Neural progenitor cell (in vitro differentiated cells): ENCODE data around the gene KLHL29. TPM values are rescaled to one million over a fixed set of nuclear protein-coding genes. Genes with fewer than 3 reads are reported as not detected.
A peak's percentile ranks its signal among the peaks of the same experiment; 100 is the strongest.

Source experiments
- DNase-seq: peaks from one replicate; pipeline ENCODE4 v3.0.0-alpha.2; 2016; ENCODE audit warnings: low spot score
- H2AFZ ChIP-seq: fragments of 200-600 bp; sonication (generic); replicated peaks from 2 replicates; pipeline ENCODE4 v1.6.1; 2016; ENCODE audit warnings: antibody characterized with exemption
- H3F3A ChIP-seq: fragments of 200-600 bp; sonication (generic); 2 replicates; pipeline ENCODE4 v1.6.1; 2016; ENCODE audit warnings: antibody characterized with exemption, low read depth
- H3K27ac ChIP-seq: fragments of 200-600 bp; sonication (generic); 2 replicates; pipeline ENCODE4 v1.5.1; 2016; ENCODE audit warnings: mild to moderate bottlenecking
- H3K27me3 ChIP-seq: fragments of 200-600 bp; sonication (generic); 2 replicates; pipeline ENCODE4 v1.6.1; 2016; ENCODE audit warnings: mild to moderate bottlenecking, moderate library complexity
- H3K36me3 ChIP-seq: fragments of 200-600 bp; sonication (generic); 2 replicates; pipeline ENCODE4 v1.5.1; 2016
- H3K4me1 ChIP-seq: fragments of 200-600 bp; sonication (generic); 2 replicates; pipeline ENCODE4 v1.6.1; 2016; ENCODE audit warnings: mixed run types
- H3K4me2 ChIP-seq: fragments of 200-600 bp; sonication (generic); 2 replicates; pipeline ENCODE4 v1.6.1; 2016
- H3K4me3 ChIP-seq: fragments of 200-600 bp; sonication (generic); 2 replicates; pipeline ENCODE4 v1.5.1; 2016
- H3K79me2 ChIP-seq: fragments of 200-600 bp; sonication (generic); 2 replicates; pipeline ENCODE4 v1.6.1; 2016; ENCODE audit warnings: low read depth
- H3K9ac ChIP-seq: fragments of 200-600 bp; sonication (generic); 2 replicates; pipeline ENCODE4 v1.6.1; 2016
- H3K9me3 ChIP-seq: fragments of 200-600 bp; sonication (generic); 2 replicates; pipeline ENCODE4 v1.5.1; 2016; ENCODE audit warnings: low read depth
- H4K20me1 ChIP-seq: fragments of 200-600 bp; sonication (generic); 2 replicates; pipeline ENCODE4 v1.6.1; 2016; ENCODE audit warnings: low read depth
- H3K27ac Mint-ChIP-seq: 3 replicates; pipeline ENCODE4 v1.8.0; 2021; ENCODE audit warnings: mixed read lengths
- H3K27me3 Mint-ChIP-seq: 2 replicates; pipeline ENCODE4 v1.8.0; 2022; ENCODE audit warnings: low read depth, mild to moderate bottlenecking, inconsistent platforms, moderate library complexity, mixed read lengths; ENCODE audit not compliant: insufficient read depth
- H3K36me3 Mint-ChIP-seq: 3 replicates; pipeline ENCODE4 v1.8.0; 2021; ENCODE audit warnings: mixed read lengths
- H3K4me1 Mint-ChIP-seq: 3 replicates; pipeline ENCODE4 v1.8.0; 2021; ENCODE audit warnings: mixed read lengths
- H3K4me3 Mint-ChIP-seq: 3 replicates; pipeline ENCODE4 v1.8.0; 2021; ENCODE audit warnings: mild to moderate bottlenecking, moderate library complexity, mixed read lengths
- H3K9me3 Mint-ChIP-seq: 3 replicates; pipeline ENCODE4 v1.8.0; 2020; ENCODE audit warnings: mixed read lengths
- EZH2 ChIP-seq: fragments of 200-600 bp; sonication (generic); IDR thresholded peaks from 2 replicates; pipeline ENCODE4 v1.6.1; 2017; ENCODE audit warnings: antibody characterized with exemption, mild to moderate bottlenecking, moderate library complexity
- EZH2phosphoT487 ChIP-seq: fragments of 200-600 bp; sonication (generic); IDR thresholded peaks from 2 replicates; pipeline ENCODE4 v1.6.1; 2017; ENCODE audit warnings: antibody characterized with exemption
- total RNA-seq: library from RNA; depleted of rRNA; stranded (reverse); fragments of >200 nt; gene quantifications from 2 replicates; pipeline ENCODE4 v1.2.3, GENCODE V29; 2015; ENCODE audit warnings: low replicate concordance
- TF ChIP-seq, protein P1 (sequence below): fragments of 200-600 bp; sonication (generic); IDR thresholded peaks from 2 replicates; pipeline ENCODE4 v1.5.1; 2017; ENCODE audit warnings: antibody characterized with exemption, mild to moderate bottlenecking

KLHL29 gene
- total RNA-seq, 1 donor from 2014 or later: 1.6 TPM

DNA sequence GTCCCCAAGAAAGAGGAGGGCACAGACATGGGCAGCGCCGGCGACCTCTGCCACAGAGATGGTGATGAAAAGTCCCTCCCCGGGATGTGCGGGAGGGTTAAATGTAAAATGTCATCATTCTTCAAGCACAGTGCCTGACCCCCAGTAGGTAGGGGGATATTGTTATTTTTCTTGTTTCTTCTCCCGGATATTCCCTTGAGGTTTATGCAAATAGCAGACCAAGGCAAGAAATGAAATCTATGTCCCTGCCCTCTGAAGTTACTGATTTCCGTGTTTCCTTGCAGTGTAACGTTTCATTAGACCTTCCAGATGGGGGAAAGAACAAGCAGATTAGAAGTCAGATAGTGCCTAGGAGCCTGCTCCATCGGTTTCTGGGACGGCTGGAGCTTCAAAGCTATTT is 158.3 kb downstream of the KLHL29 start:
- H3K36me3 Mint-ChIP-seq: no peaks in the 10 kb centered on the region
- H2AFZ ChIP-seq: no peak overlapping the region
- TF ChIP-seq, protein P1, sequence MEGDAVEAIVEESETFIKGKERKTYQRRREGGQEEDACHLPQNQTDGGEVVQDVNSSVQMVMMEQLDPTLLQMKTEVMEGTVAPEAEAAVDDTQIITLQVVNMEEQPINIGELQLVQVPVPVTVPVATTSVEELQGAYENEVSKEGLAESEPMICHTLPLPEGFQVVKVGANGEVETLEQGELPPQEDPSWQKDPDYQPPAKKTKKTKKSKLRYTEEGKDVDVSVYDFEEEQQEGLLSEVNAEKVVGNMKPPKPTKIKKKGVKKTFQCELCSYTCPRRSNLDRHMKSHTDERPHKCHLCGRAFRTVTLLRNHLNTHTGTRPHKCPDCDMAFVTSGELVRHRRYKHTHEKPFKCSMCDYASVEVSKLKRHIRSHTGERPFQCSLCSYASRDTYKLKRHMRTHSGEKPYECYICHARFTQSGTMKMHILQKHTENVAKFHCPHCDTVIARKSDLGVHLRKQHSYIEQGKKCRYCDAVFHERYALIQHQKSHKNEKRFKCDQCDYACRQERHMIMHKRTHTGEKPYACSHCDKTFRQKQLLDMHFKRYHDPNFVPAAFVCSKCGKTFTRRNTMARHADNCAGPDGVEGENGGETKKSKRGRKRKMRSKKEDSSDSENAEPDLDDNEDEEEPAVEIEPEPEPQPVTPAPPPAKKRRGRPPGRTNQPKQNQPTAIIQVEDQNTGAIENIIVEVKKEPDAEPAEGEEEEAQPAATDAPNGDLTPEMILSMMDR: no peak
- TF ChIP-seq EZH2phosphoT487: no peak
- no peak for TF ChIP-seq EZH2
- no peak overlapping the region for H3K9ac ChIP-seq
- no peaks in the 10 kb centered on the region for H3K9me3 Mint-ChIP-seq
- H3F3A ChIP-seq: no peaks in the 10 kb centered on the region
- H3K4me3 ChIP-seq: no peak overlapping the region
- H3K79me2 ChIP-seq: no peaks in the 10 kb centered on the region
- H3K27ac ChIP-seq: no peak overlapping the region
- no peak overlapping the region for H3K4me2 ChIP-seq
- H3K27me3 Mint-ChIP-seq: peaks cover 7% of the 10 kb centered on the region
- H4K20me1 ChIP-seq: no peaks in the 10 kb centered on the region
- no peaks in the 10 kb centered on the region for H3K9me3 ChIP-seq
- H3K4me1 Mint-ChIP-seq: peaks cover 54% of the 10 kb centered on the region
- H3K36me3 ChIP-seq: no peaks in the 10 kb centered on the region
- no peak for DNase-seq
- peak overlapping the region; percentile 49 for H3K4me3 Mint-ChIP-seq
- peak overlapping the region; percentile 59 for H3K27ac Mint-ChIP-seq
- H3K27me3 ChIP-seq: no peaks in the 10 kb centered on the region
- H3K4me1 ChIP-seq: no peaks in the 10 kb centered on the region

- Histone ChIP-seq H3F3A (no peaks in the 10 kb centered on the region), H2AFZ (no peak overlapping the region), H3K4me2 (no peak overlapping the region), H3K27me3 (no peaks in the 10 kb centered on the region), H3K9me3 (no peaks in the 10 kb centered on the region), H3K27ac (no peak overlapping the region), H3K9ac (no peak overlapping the region), H3K36me3 (no peaks in the 10 kb centered on the region), H3K4me1 (no peaks in the 10 kb centered on the region), H3K79me2 (no peaks in the 10 kb centered on the region), H3K4me3 (no peak overlapping the region), H4K20me1 (no peaks in the 10 kb centered on the region)
- peaks cover 59% of the 10 kb centered on the region for H3K4me1 Mint-ChIP-seq
- TF ChIP-seq, protein P1: no peak
- no peak for TF ChIP-seq EZH2
- no peak for TF ChIP-seq EZH2phosphoT487
- H3K9me3 Mint-ChIP-seq: no peaks in the 10 kb centered on the region
- H3K4me3 Mint-ChIP-seq: no peak overlapping the region
- no peak for DNase-seq
- H3K27ac Mint-ChIP-seq: peak overlapping the region; percentile 59
- peaks cover 7% of the 10 kb centered on the region for H3K27me3 Mint-ChIP-seq
- no peaks in the 10 kb centered on the region for H3K36me3 Mint-ChIP-seq
These were observed 158.7 kb downstream of the KLHL29 start for GRCh38 chr2:23543728-23544127.

GRCh38 chr2:23544589-23545295 is 159.8 kb downstream of the KLHL29 start:
- no peaks in the 10 kb centered on the region for H3K9me3 ChIP-seq
- H3K27ac Mint-ChIP-seq: no peak overlapping the region
- no peak overlapping the region for H3K4me3 ChIP-seq
- no peak for DNase-seq
- no peaks in the 10 kb centered on the region for H3K79me2 ChIP-seq
- no peaks in the 10 kb centered on the region for H3K36me3 ChIP-seq
- H3K9me3 Mint-ChIP-seq: no peaks in the 10 kb centered on the region
- TF ChIP-seq EZH2phosphoT487: no peak
- TF ChIP-seq, protein P1: no peak
- no peak for TF ChIP-seq EZH2
- peaks cover 67% of the 10 kb centered on the region for H3K4me1 Mint-ChIP-seq
- H3F3A ChIP-seq: no peaks in the 10 kb centered on the region
- H2AFZ ChIP-seq: no peak overlapping the region
- H3K9ac ChIP-seq: no peak overlapping the region
- peaks cover 8% of the 10 kb centered on the region for H3K4me1 ChIP-seq
- H3K4me3 Mint-ChIP-seq: no peak overlapping the region
- no peak overlapping the region for H3K27ac ChIP-seq
- H4K20me1 ChIP-seq: no peaks in the 10 kb centered on the region
- peaks cover 9% of the 10 kb centered on the region for H3K27me3 Mint-ChIP-seq
- no peak overlapping the region for H3K4me2 ChIP-seq
- H3K36me3 Mint-ChIP-seq: no peaks in the 10 kb centered on the region
- no peaks in the 10 kb centered on the region for H3K27me3 ChIP-seq
